Measurements from ENCODE around the gene SLC6A11.

SLC6A11 gene

GRCh38 chr3:10816019-10816862, at the start of gene SLC6A11:
Gene SLC6A11, plus strand, starts transcription at chr3:10816228. Its CDS starts 38 bp downstream, at chr3:10816266.
- DNase-seq (ENCODE audit: low read depth, low spot score), result no peak

- DNase-seq (ENCODE audit: low read depth, low spot score), result no peak
Observed at GRCh38 chr3:10768708-10769394, 47.2 kb upstream of the SLC6A11 start.

GRCh38 chr3:10770547-10770946, 45.5 kb upstream of the SLC6A11 start:
- no peak for DNase-seq (ENCODE audit: low read depth, low spot score)

GRCh38 chr3:10770981-10771380, 45.0 kb upstream of the SLC6A11 start:
- DNase-seq (ENCODE audit: low read depth, low spot score), result no peak

GRCh38 chr3:10771486-10772270, 44.4 kb upstream of the SLC6A11 start:
- DNase-seq (ENCODE audit: low read depth, low spot score), result no peak

GRCh38 chr3:10772271-10773161, 43.5 kb upstream of the SLC6A11 start:
- DNase-seq (ENCODE audit: low read depth, low spot score), result no peak

GRCh38 chr3:10774129-10774670, 41.8 kb upstream of the SLC6A11 start:
- no peak for DNase-seq (ENCODE audit: low read depth, low spot score)

GRCh38 chr3:10774825-10775224, 41.2 kb upstream of the SLC6A11 start:
- DNase-seq (ENCODE audit: low read depth, low spot score), result no peak

- no peak for DNase-seq (ENCODE audit: low read depth, low spot score)
Observed at GRCh38 chr3:10775259-10775658, 40.8 kb upstream of the SLC6A11 start.

- no peak for DNase-seq (ENCODE audit: low read depth, low spot score)
Observed at GRCh38 chr3:10775828-10776227, 40.2 kb upstream of the SLC6A11 start.

GRCh38 chr3:10777627-10778026, 38.4 kb upstream of the SLC6A11 start:
- no peak for DNase-seq (ENCODE audit: low read depth, low spot score)

- DNase-seq (ENCODE audit: low read depth, low spot score), result no peak
Observed at GRCh38 chr3:10778492-10779292, 37.3 kb upstream of the SLC6A11 start.

GRCh38 chr3:10779293-10779805, 36.7 kb upstream of the SLC6A11 start:
- no peak for DNase-seq (ENCODE audit: low read depth, low spot score)

- no peak for DNase-seq (ENCODE audit: low read depth, low spot score)
Observed at GRCh38 chr3:10780243-10780642, 35.8 kb upstream of the SLC6A11 start.

GRCh38 chr3:10780922-10781321, 35.1 kb upstream of the SLC6A11 start:
- DNase-seq (ENCODE audit: low read depth, low spot score), result no peak

- DNase-seq (ENCODE audit: low read depth, low spot score), result no peak
Observed at GRCh38 chr3:10781981-10782380, 34.0 kb upstream of the SLC6A11 start.

GRCh38 chr3:10783360-10784351, 32.4 kb upstream of the SLC6A11 start:
- DNase-seq (ENCODE audit: low read depth, low spot score), result no peak

- DNase-seq (ENCODE audit: low read depth, low spot score), result no peak
Observed at GRCh38 chr3:10786640-10787039, 29.4 kb upstream of the SLC6A11 start.

GRCh38 chr3:10788451-10788850, 27.6 kb upstream of the SLC6A11 start:
- no peak for DNase-seq (ENCODE audit: low read depth, low spot score)
